Immature natural killer cell (primary cell): ENCODE measurements around the gene AUTS2. TPM values are rescaled to one million over a fixed set of nuclear protein-coding genes. Genes with fewer than 3 reads are reported as not detected.
"Not testable (repeated sequence)": the region's sequence is repeated elsewhere in the genome, so short reads cannot be mapped to it uniquely, and the experiment has no call there.

Source experiments
- DNase-seq, 3 donors: peaks; one replicate each; pipeline ENCODE4 v3.0.0; 2022; ENCODE audit warnings: mixed read lengths in 1 of 3
- H3K27ac Mint-ChIP-seq, 6 donors: one replicate each; pipeline ENCODE4 v1.8.0; 2020; ENCODE audit warnings: mixed read lengths in 6 of 6, mild to moderate bottlenecking in 5 of 6, inconsistent platforms in 4 of 6, moderate library complexity in 3 of 6
- H3K27me3 Mint-ChIP-seq, 3 donors: one replicate each; pipeline ENCODE4 v1.8.0; 2020 to 2021; ENCODE audit warnings: low read depth in 3 of 3, mild to moderate bottlenecking in 3 of 3, mixed read lengths in 3 of 3, moderate library complexity in 3 of 3, inconsistent platforms in 1 of 3
- H3K36me3 Mint-ChIP-seq, 3 donors: one replicate each; pipeline ENCODE4 v1.8.0; 2020; ENCODE audit warnings: mixed read lengths in 3 of 3, inconsistent platforms in 2 of 3, mild to moderate bottlenecking in 2 of 3
- H3K4me1 Mint-ChIP-seq, 2 donors: one replicate each; pipeline ENCODE4 v1.8.0; 2020; ENCODE audit warnings: inconsistent platforms in 2 of 2, mild to moderate bottlenecking in 2 of 2, mixed read lengths in 2 of 2, moderate library complexity in 1 of 2
- H3K4me3 Mint-ChIP-seq, 5 donors: one replicate each; pipeline ENCODE4 v1.8.0; 2020; ENCODE audit warnings: mild to moderate bottlenecking in 5 of 5, mixed read lengths in 5 of 5, inconsistent platforms in 3 of 5, moderate library complexity in 3 of 5
- H3K9me3 Mint-ChIP-seq, 6 donors: one replicate each; pipeline ENCODE4 v1.8.0; 2020; ENCODE audit warnings: mild to moderate bottlenecking in 6 of 6, mixed read lengths in 6 of 6, inconsistent platforms in 4 of 6, moderate library complexity in 3 of 6
- polyA plus RNA-seq, 3 donors: library from polyadenylated mRNA; unstranded; fragments of 300-500 nt; fragmentation: Illumina TruSeq; gene quantifications; one replicate each; pipeline ENCODE4 v1.2.3, GENCODE V29; 2021

Gene AUTS2
- polyA plus RNA-seq, 3 donors from 2014 or later, result 1.9 to 17.6 (median 8.0) TPM

- Mint-ChIP-seq H3K27me3 (peaks cover 8 to 16% (median 10%) of the 10 kb centered on the region in 3 donors), H3K4me3 (peak overlapping the region in 4 of 5 donors; percentile 7 to 78 (median 38)), H3K9me3 (no peaks in the 10 kb centered on the region), H3K36me3 (no peaks in the 10 kb centered on the region), H3K4me1 (peaks cover 17 to 19% of the 10 kb centered on the region in 2 donors), H3K27ac (no peak overlapping the region)
- DNase-seq, result no peak
These were observed 995.9 kb downstream of the AUTS2 start for GRCh38 chr7:70594170-70594569.

GRCh38 chr7:70594885-70595284 is 996.6 kb downstream of the AUTS2 start:
- H3K9me3 Mint-ChIP-seq, H3K36me3 Mint-ChIP-seq, DNase-seq, H3K27ac Mint-ChIP-seq: not testable (repeated sequence)
- peaks cover 17 to 22% of the 10 kb centered on the region in 2 donors for H3K4me1 Mint-ChIP-seq
- H3K27me3 Mint-ChIP-seq, result peaks cover 10 to 17% (median 13%) of the 10 kb centered on the region in 3 donors
- peak overlapping the region in 3 of 5 donors; percentile 6 to 85 (median 67) for H3K4me3 Mint-ChIP-seq

- DNase-seq, result no peak
- H3K4me1 Mint-ChIP-seq, result peaks cover 17 to 22% of the 10 kb centered on the region in 2 donors
- peaks cover 10 to 17% (median 13%) of the 10 kb centered on the region in 3 donors for H3K27me3 Mint-ChIP-seq
- peak overlapping the region in 3 of 6 donors; percentile 53 to 68 (median 67) for H3K27ac Mint-ChIP-seq
- H3K9me3 Mint-ChIP-seq, result no peaks in the 10 kb centered on the region
- H3K36me3 Mint-ChIP-seq, result peaks cover 0 to 4% (median under 1%) of the 10 kb centered on the region in 3 donors
- peak overlapping the region; percentile 67 to 85 (median 72) for H3K4me3 Mint-ChIP-seq
These were observed 997.1 kb downstream of the AUTS2 start for GRCh38 chr7:70595370-70595754.

DNA sequence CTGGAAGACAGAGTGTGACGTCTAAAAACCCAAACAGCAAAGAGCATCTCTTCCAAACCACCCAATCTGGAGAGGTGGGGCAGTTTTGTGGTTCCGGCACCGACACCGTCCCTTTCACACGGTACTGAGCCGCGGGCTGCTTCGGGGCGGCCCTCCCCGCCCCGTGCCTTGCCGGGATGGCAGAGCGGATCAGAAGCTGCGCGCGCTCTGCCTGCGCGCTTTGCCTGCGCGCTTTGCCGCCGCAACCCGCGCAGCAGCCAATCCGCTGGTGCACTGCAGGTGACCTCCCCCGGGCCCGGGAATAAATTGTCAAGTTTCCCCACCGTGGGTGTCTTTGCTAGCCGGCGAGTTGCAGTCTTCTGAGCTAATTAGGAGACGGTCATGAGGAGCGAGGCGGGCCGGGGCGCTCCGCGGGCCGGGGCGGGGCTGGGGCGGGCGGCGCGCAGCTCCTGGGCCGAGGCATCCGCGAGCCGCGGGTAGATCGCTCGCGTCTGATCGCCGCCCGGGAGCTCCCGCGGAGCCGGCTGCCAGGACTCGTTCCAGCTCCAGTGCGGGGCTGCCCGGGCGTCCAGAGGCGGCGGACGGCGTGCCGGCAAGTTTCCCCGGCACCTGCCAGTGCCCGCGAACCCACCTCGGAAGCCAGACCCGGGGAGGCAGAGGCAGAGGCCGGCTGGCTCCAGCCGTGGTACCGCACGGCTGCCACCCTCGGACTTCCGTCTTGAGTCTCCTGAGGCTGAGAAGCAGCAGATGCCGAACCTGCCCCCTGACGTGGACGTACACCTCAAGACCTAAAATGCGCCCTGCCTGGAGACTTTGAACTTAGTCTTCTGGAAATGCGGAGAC is 997.7 kb downstream of the AUTS2 start:
- H3K36me3 Mint-ChIP-seq, result peaks cover 3 to 7% (median 4%) of the 10 kb centered on the region in 3 donors
- H3K27ac Mint-ChIP-seq, result peak overlapping the region in 3 of 6 donors; percentile 53 to 68 (median 67)
- H3K4me1 Mint-ChIP-seq, result peaks cover 21 to 26% of the 10 kb centered on the region in 2 donors
- no peaks in the 10 kb centered on the region for H3K9me3 Mint-ChIP-seq
- H3K27me3 Mint-ChIP-seq, result peaks cover 10 to 17% (median 14%) of the 10 kb centered on the region in 3 donors
- peak; percentile 46 to 61 (median 57) for DNase-seq
- H3K4me3 Mint-ChIP-seq, result peak overlapping the region; percentile 67 to 85 (median 72)

GRCh38 chr7:70596598-70596913 is 998.3 kb downstream of the AUTS2 start:
- Mint-ChIP-seq H3K36me3 (peaks cover 3 to 11% (median 4%) of the 10 kb centered on the region in 3 donors), H3K9me3 (no peaks in the 10 kb centered on the region), H3K27ac (no peak overlapping the region), H3K4me3 (peak overlapping the region; percentile 34 to 76 (median 64)), H3K27me3 (peaks cover 12 to 17% (median 14%) of the 10 kb centered on the region in 3 donors), H3K4me1 (peaks cover 21 to 26% of the 10 kb centered on the region in 2 donors)
- no peak for DNase-seq

DNA sequence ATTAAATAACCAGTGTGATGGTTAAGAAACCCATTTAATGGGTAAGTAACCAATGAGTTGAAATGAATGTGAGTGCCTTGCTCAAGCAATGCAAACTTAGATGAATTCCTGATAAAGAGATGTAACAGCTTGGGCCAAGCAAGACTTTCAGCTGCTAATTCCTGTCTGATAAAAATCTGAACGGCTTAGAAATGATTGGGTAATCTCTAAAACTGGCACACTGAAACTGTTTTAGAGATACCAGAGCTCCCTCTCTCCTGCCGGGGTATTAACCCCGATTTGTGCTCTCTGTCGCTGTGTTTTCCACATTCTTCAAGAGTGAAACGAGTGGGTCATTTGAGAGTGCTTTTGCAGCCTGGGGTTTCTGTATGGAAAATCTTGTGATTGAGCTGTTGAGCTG is 998.8 kb downstream of the AUTS2 start:
- no peak for DNase-seq
- Mint-ChIP-seq H3K4me3 (peak overlapping the region; percentile 34 to 76 (median 64)), H3K27ac (no peak overlapping the region), H3K27me3 (peaks cover 10 to 17% (median 14%) of the 10 kb centered on the region in 3 donors), H3K9me3 (no peaks in the 10 kb centered on the region), H3K4me1 (peaks cover 21 to 26% of the 10 kb centered on the region in 2 donors), H3K36me3 (peaks cover 3 to 11% (median 4%) of the 10 kb centered on the region in 3 donors)

DNA sequence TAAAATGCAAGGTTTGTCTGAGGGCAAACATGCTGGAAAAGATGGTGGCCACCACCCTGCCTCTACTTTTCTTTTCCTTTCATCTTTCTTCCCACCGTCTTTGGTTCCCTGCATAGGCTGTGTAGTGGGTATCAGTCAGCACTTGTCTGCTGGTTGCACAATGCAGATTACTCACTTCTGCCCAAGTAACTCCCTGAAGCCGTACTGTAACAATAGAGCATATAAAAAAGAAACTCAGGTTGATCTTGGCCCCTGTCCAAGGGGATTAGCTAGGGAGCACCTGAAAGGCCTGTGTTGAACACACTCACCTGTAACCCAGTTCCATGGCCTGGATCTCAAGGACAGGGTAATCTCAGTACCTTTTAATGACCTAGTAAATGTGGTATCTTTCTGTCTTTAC is 1000.7 kb downstream of the AUTS2 start:
- Mint-ChIP-seq H3K4me3 (no peak overlapping the region), H3K27me3 (peaks cover 10 to 17% (median 14%) of the 10 kb centered on the region in 3 donors), H3K36me3 (peaks cover 3 to 11% (median 4%) of the 10 kb centered on the region in 3 donors), H3K4me1 (peaks cover 21 to 26% of the 10 kb centered on the region in 2 donors), H3K9me3 (no peaks in the 10 kb centered on the region), H3K27ac (no peak overlapping the region)
- no peak for DNase-seq

DNA sequence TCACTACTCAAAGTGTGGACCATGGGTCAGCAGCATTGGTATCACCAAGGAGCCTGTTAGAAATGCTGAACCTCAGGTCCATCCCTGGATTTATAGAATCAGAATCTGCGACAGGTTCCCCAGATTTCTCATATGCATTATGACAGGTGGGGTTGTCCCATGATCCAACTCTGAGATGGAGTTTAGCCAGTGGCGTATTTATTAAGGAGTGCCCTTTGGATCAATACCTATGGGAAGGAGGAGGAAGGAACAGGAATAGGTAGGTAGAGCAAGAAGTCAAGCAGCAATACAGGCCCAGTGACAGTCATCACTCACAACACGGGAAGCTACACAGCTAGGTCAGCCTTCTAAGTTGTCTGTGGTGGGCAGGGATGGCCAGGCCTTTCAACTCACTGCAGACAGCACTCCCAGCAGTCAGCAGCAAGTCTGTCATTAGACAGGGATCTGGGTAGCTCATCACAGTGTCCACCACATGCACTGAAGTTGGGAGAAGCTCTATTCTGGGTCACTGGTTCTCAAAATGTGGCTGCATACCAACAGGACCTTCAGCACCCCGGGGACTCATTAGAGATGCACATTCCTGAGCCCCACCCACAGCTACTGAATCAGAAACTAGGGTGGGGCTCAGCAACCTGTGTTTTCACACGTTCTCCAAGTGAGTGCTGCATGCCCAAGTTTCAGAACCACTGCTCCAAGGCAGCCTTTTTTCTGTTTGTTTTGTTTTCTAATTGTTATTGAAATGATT is 1001.3 kb downstream of the AUTS2 start:
- Mint-ChIP-seq H3K27me3 (peaks cover 10 to 17% (median 16%) of the 10 kb centered on the region in 3 donors), H3K36me3 (peaks cover 3 to 11% (median 4%) of the 10 kb centered on the region in 3 donors), H3K4me1 (peaks cover 21 to 22% of the 10 kb centered on the region in 2 donors), H3K4me3 (no peak overlapping the region), H3K27ac (no peak overlapping the region), H3K9me3 (no peaks in the 10 kb centered on the region)
- no peak for DNase-seq

GRCh38 chr7:70600993-70601392 is 1002.7 kb downstream of the AUTS2 start:
- H3K4me3 Mint-ChIP-seq, result no peak overlapping the region

DNA sequence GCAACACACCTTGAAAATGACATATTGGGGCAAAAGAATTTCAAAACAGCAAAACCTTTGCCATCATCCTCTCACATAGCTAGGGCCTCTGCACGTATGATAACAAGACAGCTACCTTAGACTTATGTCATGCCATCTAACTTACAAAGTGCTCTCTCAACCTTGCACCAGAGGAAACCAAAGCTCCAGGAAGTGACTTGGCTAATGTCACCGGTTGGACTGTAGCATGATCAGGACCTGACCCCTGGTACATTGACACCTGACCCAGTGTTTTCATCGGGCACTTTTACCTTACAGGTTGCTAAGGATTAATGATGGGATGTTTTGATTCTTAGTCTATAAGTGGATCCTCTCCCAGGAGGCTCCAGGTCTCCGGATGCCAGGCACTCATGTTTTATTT is 1003.8 kb downstream of the AUTS2 start:
- no peak for DNase-seq
- H3K9me3 Mint-ChIP-seq, result no peaks in the 10 kb centered on the region
- peaks cover 8 to 13% (median 10%) of the 10 kb centered on the region in 3 donors for H3K27me3 Mint-ChIP-seq
- peaks cover 7 to 9% of the 10 kb centered on the region in 2 donors for H3K4me1 Mint-ChIP-seq
- H3K36me3 Mint-ChIP-seq, result peaks cover 4 to 15% (median 6%) of the 10 kb centered on the region in 3 donors
- H3K4me3 Mint-ChIP-seq, result no peak overlapping the region
- no peak overlapping the region for H3K27ac Mint-ChIP-seq

More at GRCh38 chr7:70600993-70601392, 1002.7 kb downstream of the AUTS2 start:
- no peak for DNase-seq
- Mint-ChIP-seq H3K27me3 (peaks cover 9 to 13% (median 13%) of the 10 kb centered on the region in 3 donors), H3K36me3 (peaks cover 4 to 15% (median 6%) of the 10 kb centered on the region in 3 donors), H3K4me1 (peaks cover 15 to 16% of the 10 kb centered on the region in 2 donors), H3K9me3 (no peaks in the 10 kb centered on the region), H3K27ac (no peak overlapping the region)

DNA sequence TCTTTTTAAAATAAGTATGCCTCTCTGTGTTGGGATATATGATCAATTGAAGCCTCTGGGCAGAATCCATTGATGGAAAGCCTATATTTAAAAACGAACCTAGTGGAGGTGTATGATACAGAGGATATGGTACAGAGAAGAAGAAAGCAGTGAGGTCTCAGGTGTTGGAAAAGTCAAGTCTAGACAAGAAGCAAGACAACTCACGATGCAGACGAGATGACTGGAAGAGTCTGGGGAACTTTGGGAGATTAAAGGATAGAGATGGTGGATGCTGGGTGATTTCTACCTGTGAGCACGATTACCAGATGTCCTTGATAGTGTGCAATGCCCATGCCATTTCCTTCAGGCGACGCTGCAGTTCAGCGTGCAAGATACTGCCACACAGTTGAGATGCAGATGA is 1009.0 kb downstream of the AUTS2 start:
- Mint-ChIP-seq H3K36me3 (peaks cover 0 to 5% (median 3%) of the 10 kb centered on the region in 3 donors), H3K4me3 (no peak overlapping the region), H3K27me3 (peaks cover 1 to 4% (median 2%) of the 10 kb centered on the region in 3 donors), H3K9me3 (no peaks in the 10 kb centered on the region), H3K27ac (no peak overlapping the region), H3K4me1 (no peaks in the 10 kb centered on the region)
- no peak for DNase-seq

- no peaks in the 10 kb centered on the region for H3K4me1 Mint-ChIP-seq
- H3K27me3 Mint-ChIP-seq, result peaks cover 1 to 4% (median 2%) of the 10 kb centered on the region in 3 donors
- no peak overlapping the region for H3K4me3 Mint-ChIP-seq
- DNase-seq, result no peak
- no peak overlapping the region for H3K27ac Mint-ChIP-seq
- no peaks in the 10 kb centered on the region for H3K9me3 Mint-ChIP-seq
- H3K36me3 Mint-ChIP-seq, result peaks cover 0 to 5% (median 3%) of the 10 kb centered on the region in 3 donors
These were observed 1009.5 kb downstream of the AUTS2 start for GRCh38 chr7:70607759-70608158.

DNA sequence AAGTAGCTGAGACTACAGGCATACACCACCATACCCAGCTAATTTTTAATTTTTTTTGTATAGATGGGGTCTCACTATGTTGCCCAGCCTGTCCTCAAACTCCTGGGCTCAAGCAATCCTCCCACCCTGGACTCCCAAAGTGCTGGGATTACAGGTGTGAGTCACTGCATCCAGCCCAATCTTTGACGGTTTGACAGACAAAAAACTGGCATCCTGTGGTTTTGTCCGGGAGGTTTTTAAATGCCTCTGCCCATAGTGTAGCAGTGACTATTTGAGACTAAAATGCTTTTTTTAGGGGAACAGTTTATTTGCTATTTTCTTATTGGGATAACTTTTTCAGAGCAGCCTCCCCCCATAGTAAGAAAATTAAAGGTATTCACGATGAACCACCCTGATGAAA is 1010.0 kb downstream of the AUTS2 start:
- no peak for DNase-seq
- Mint-ChIP-seq H3K36me3 (peaks cover 0 to 5% (median 3%) of the 10 kb centered on the region in 3 donors), H3K4me1 (peaks cover 0 to under 1% of the 10 kb centered on the region in 2 donors), H3K4me3 (no peak overlapping the region), H3K27ac (no peak overlapping the region), H3K9me3 (no peaks in the 10 kb centered on the region), H3K27me3 (peaks cover 1 to 4% (median 2%) of the 10 kb centered on the region in 3 donors)
